NCI-H2196 treated with DMSO at 0.1 percent for 48 hours (cell line): ENCODE measurements around the gene MAGEA4.
"Not testable (repeated sequence)": the region's sequence is repeated elsewhere in the genome, so short reads cannot be mapped to it uniquely, and the experiment has no call there.

ENCODE experiments used
- DNase-seq: peaks from one replicate; lab custom pipeline; 2025; ENCODE audit not compliant: unreplicated experiment; lab: John Stamatoyannopoulos, UW

The MAGEA4 gene, protein sequence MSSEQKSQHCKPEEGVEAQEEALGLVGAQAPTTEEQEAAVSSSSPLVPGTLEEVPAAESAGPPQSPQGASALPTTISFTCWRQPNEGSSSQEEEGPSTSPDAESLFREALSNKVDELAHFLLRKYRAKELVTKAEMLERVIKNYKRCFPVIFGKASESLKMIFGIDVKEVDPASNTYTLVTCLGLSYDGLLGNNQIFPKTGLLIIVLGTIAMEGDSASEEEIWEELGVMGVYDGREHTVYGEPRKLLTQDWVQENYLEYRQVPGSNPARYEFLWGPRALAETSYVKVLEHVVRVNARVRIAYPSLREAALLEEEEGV

DNA sequence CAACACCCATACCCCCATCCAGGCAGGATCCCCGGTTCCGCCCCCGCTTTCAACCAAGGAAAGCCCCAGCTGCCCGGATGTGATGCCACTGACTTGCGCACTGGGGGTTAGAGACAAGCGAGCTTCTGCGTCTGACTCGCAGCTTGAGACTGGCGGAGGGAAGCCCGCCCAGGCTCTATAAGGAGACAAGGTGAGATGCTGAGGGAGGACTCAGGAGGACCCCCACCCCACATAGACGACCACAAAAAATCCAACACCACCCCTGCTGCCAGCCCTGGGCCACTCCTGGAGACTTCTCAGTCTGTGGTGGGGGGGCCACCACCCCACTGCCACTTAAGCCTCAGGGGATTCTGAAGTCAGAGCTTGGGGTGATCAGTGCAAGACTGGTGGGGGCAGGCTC, at the start of gene MAGEA4:
Gene MAGEA4, plus strand, starts transcription at position 110 of the 400 bp plus-strand sequence. CDS start 10,776 bp downstream, outside the sequence.
- DNase-seq: no peak

DNA sequence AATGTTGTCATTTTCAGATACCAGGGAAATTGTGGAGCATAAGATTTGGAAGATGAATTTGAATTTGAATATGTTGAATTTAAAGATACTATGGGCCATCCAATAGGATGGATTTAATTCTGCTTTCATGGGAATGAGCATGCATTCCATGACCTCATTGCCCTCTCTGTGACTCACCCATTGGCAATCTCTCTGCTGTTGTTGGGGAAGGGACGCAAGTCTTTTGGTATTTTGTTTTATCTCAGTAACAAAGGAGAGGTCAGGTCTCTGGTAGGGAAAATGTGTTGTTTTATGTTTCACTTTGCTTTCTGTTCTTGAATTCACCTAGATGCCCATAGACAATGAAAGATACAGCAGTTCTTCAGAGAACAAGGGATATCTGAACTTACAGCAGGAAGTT, 42.1 kb upstream of the MAGEA4 start:
- no peak for DNase-seq

DNA sequence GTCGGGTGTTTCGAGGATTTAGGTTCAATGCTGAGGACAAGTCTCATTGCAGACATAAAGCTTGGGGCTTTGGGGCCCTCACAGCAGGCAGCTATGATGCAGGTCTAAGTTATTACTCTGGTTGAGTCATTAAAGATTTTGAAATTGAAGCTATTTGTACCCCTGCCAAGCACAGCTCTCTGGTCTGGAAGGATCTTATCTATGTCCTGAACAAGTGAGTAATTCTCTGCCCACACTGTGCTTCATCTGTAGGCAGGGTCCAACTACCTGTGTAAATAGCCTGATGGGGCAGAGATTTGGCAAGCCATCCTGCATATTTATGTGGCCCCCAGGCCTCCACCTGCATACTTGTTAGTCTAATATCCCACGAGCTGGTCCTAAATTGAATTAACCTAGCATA, 41.4 kb upstream of the MAGEA4 start:
- DNase-seq: no peak

DNA sequence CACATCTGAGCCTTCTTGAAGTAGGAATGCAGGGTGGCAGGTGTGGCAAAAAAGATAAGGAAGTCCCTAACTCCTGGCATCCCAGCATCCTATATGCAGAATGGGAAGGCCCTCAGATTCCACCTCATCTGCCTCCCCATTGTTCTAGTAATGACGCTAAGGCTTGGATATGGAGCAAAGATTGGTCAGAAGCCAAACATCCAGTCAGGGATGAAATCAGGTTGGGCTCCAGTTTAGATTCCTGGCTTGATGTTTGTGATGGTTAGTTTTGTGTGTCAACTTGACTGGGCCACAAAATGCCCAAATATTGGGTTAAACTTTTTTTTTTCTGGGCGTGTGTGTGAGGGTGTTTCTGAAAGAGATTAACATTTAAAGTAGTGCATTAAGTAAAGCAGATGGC, 39.6 kb upstream of the MAGEA4 start:
- no peak for DNase-seq

DNA sequence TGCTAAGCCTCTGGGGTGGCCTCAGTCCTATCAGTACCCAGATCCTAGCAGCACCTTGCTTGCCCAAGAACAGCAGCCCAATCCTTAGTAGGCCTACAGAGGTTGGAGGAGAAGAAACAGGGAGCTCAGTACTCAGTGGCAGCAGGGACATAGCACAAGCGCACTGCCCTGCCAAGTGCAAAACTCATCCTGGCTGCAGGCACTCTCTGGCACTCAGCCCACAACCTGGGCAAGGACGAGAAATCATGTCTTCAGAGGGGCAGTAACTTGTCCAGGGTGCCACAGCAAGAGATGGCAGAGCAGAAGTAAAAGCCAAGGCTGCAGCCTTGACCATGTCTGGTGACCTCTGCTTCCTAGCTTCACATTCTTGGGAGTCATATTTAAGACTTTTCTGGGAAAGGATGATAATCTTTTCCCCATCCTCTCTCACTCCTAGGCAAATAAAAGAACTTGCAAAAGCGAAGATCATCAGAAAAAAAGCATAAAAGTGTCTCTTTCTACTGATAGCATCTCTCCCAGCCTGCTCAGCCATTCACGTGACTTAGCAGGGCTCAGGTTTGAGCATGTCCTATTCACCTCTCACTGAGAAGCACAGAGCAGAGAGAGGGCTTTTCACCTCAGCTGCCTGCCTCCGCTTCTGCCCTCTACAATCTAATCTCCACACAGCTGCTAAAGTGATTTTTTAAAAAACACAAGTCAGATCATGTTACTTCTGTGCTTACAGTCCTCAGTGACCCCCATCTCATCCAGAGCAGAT, 37.2 kb upstream of the MAGEA4 start:
- no peak for DNase-seq

DNA sequence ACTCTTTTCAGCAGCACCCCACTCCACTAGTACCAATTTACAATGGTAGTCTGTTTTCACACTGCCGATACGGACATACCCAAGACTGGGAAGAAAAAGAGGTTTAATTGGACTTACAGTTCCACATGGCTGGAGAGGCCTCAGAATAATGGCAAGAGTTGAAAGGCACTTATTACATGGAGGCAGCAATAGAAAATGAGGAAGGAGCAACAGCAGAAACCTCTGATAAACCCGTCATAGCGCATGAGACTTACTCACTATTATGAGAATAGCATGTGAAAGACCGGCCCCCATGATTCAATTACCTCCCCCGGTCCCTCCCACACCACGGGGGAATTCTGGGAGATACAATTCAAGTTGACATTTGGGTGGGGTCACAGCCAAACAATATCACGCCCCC, 34.1 kb upstream of the MAGEA4 start:
- no peak for DNase-seq

DNA sequence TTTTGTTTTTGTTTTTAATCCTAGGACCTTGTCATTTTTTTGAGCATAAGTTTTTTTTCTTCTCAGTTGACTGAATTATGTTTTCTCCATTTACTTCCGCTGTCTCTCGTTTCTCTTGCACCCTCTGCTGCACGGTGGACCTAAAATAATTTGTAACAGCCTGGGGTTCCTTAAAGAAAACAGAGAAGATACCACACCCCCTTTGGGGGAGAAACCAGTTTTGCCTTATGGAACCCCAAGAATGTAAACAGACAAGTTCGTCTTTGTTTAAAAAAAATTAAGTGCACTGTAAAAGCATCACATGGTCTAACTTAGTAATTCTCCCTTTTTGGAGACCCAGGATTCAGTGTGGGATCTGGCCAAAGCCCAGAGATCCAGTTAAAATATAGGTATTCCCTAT, 32.8 kb upstream of the MAGEA4 start:
- DNase-seq: no peak

DNA sequence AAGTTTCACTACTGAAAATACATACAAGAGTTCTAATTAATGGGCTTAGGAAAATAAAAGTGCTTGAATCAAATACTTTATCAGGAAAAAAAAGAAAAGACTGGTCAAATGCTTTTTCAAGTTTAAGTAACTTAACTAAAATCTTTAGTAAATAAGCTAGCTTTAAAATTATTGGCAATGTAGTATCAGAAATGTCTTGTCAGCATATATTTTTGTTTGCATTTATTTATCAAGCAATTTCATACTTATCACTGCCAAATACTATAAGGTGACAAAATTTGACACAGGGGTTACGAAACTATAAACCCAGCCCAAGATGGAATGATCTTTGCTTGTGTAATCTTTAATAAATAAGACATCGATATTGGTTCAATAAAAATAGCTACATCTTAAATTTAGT, 31.8 kb upstream of the MAGEA4 start:
- no peak for DNase-seq

DNA sequence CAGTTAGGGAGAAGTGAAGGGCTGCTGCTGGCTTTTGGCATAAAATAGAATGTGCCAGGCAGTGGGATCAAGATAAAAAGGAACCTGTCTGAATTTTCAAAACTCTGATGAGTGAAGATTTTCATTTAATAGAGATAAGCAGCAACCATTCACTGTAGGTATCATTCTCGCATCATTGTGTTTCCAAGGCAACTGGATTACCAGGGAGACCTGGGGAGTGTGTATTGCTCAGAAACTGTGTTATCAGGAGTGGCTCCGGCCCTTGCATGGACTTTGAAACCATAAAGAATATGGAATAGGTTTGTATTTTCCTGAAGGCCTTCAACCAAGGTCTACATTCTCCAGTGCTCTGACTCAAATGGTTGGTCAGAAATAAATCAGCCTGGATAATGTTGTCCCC, 23.3 kb upstream of the MAGEA4 start:
- DNase-seq: no peak

DNA sequence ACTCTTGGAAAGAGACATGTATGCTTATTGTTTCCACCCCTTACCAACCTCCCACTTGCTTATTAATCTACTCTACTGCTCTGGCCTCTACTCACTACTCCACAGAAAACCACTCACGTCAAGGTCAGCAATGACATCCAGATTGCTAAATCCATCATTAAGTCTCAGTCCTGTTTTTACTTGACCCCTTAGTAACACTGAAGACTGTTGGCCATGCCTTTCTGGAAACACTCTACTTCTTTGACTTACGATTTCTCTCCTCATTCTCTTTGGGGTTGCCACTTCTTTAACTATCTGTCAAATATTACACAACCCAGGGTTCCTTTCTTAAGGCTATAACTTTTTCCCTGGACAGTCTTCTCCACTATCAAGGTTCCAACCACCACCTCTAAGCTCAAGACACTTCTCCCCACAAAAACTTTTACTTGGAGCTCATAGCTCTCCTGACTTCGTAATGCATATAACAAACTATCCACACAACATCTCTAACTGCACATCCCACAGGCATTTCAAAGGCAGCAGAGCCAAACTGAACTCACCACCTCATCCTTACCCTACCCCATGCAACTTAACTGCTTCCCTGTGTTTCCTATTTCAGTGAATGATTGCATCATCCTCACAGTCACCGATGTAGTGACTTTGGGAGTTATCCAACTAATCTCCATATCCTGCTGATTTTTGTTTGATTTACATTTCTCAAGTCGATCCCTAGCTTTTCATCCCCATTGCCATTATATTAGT, 15.8 kb upstream of the MAGEA4 start:
- DNase-seq: no peak

DNA sequence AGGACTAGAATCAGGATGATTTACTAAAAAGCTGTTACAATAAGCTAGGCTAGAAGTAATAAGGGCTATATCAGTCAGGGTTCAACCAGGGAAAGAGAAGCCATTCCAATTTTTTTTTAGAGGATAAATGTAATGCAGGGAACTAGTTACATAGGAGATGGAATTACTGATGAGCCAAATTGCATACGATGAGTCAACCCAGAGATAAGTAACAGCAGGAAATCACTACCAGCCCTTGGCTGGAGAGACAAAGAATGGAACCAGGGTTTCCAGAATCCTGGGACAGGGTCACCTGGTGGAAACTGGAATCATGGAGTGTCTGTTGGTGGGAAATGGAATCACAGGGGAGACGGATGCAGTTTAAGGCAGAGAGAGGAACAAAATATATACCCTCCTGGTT, 13.1 kb upstream of the MAGEA4 start:
- no peak for DNase-seq

DNA sequence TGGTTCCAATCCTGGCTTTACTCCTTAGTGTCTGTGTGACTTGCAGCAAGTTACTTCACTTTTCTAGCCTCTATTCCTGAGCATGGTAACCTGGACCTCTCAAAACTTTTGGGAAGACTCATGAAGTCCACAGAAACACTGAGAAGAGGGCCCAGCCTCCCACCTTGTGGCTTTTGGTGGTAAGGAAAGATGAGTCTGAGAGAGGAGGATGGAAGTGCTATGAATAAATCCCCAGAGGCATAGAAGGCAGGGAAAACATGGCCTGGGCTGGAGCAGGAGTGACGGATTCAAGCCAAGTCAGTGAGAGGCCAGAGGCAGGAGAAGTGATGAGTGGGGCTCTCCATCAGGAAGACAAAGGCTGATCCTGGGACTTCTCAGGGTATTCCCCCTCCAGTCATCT, 10.9 kb upstream of the MAGEA4 start:
- DNase-seq: no peak

DNA sequence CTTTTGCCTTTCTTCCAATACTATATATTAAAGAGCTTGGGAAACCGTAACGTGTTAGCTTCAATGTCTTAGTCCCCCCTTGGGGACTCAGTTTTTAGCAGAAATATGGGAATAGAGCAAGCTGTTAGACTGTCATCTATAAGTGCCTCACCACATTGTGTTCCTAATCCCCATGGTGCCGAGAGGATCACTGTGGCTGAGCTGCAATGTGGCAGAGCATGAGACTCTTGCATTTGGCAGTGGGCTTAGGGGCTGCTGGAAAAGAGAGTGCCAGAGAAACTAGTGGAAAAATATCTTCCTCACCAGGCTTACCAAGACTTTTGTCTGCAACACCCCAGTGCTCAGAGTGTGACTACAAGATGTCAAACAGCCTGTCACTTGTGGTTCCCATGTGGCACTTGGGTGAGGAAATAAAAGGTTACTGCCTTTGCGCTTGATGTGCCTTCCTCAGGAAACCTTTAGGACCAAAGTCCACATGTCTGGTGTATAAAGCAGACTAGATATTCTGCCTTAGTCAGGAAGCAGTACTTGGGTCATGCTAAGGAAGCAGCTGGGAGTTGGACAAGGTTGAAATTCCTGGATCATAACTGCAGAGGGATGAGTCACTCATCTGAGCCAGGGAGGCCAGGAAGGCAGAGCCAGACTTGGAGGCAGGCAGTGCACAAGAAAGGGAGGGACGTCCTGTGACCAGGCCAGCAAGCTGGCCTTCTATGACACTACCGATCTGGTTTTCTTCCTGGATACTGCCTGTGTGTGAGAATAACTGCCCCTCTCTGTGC, 9.7 kb upstream of the MAGEA4 start:
- DNase-seq: no peak

DNA sequence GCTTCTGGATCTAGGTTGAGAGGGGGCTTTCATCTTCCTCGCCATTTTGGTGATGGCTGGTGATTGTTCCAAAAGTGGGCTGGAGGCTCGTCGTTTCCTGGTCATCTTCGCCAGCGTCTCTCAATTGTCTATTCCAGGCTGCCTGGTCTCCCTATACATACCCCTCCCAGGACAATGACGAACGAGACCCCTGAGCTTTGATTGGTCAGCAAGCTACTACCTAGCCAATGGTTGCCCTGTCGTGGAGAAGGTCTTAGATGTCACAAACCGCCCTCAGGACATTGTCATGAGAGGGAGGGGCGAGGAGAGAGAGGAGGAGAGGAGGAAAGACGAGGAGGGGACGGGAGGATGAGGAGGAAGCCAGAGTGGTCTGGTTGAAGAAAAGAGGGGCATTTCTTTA, 7.7 kb upstream of the MAGEA4 start:
- DNase-seq: no peak

DNA sequence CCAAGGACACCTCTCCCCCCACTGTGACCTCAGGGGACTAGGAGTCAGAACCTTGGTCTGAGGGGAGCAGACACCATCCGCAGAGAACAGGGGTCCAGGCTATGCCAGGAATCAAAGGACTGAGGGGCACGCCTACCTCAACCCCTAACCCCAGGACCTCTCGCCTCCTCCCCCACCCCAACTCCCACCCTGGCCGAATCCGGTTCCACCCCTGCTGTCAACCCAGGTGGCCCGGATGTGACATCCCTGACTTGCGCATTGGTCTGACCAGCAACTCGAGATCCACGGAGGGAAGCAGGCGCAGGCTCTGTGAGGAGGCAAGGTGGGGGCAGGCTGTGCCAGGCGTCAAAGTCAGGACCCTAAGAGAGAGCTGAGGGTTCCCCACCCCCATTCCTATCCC, 468 bp upstream of the MAGEA4 start:
- no peak for DNase-seq

DNA sequence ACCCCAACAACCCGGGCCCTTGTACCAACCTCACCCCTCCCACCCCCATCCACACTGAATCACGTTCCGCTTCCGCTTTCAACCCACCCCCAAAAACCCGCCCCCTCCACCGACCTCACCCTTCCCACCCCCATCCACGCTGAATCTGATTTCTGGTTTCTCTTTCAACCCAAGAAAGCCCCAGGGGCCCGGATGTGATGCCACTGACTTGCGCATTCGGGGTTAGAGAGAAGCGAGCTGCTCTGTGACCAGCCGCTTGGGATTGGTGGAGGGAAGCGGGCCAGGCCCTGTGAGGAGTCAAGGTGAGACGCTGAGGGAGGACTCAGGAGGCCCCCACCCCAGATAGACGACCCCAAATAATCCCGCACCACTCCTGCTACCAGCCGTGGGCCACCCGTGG, 6.0 kb downstream of the MAGEA4 start:
- DNase-seq: not testable (repeated sequence)

DNA sequence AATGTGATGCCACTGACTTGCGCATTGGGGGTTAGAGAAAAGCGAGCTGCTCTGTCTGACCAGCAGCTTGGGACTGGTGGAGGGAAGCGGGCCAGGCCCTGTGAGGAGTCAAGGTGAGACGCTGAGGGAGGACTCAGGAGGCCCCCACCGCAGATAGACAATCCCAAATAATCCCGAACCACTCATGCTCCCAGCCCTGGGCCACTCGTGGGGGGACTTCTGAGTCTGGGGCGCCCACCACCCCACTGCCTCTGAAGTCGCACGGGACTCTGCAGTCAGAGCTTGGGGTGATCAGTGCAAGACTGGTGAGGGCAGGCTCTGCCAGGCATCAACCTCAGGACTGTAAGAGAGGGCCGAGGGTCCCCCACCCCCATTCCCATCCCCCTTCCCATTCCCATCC, 6.9 kb downstream of the MAGEA4 start:
- DNase-seq: no peak

DNA sequence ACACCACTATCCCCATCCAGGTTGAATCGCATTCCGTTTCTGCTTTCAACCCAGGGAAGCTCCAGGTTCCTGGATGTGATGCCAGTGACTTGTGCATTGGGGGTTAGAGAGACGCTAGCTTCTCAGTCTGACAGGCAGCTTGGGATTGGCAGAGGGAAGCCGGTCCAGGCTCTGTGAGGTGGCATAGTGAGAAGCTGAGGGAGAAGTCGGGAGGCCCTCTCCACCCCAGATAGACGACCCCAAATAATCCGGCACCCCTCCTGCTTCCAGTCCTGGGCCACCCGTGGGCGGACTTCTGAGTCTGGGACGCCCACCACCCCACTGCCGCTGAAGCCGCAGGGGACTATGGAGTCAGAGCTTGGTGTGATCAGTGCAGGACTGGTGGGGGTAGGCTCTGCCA, 7.4 kb downstream of the MAGEA4 start:
- DNase-seq: no peak

DNA sequence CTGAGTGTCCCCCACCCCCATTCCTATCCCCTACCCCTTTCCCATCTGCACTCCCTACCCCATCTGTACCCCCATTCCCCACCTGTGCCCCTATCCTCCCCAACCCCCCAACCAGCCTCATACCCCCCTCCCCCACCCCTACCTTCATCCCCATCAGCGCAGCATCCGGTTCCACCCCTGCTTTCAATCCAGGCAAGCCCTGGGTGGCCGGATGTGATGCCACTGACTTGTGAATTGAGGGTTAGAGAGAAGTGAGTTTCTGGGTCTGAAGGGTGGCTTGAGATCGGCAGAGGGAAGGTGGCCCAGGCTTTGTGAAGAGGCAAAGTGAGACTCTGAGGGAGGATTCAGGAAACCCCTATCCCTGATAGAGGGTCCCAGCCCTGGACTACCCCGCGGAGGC, 7.8 kb downstream of the MAGEA4 start:
- DNase-seq: no peak

DNA sequence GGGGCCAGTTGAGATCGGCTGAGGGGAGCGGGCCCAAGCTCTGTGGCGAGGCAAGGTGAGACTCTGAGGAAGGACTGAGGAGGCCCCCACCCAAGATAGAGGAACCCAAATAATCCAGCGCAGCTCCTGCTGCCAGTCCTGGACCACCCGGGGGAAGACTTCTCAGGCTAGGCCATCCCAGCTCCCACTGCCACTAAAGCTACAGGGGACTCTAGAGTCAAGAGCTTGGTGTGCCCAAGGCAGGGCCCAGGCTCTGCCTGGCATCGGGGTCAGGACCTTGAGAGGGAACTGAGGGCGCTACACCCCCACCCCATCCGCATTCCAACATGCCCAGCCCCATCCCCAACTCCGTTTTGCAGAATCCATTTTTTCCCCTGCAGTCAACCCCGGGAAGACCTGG, 8.6 kb downstream of the MAGEA4 start:
- no peak for DNase-seq

DNA sequence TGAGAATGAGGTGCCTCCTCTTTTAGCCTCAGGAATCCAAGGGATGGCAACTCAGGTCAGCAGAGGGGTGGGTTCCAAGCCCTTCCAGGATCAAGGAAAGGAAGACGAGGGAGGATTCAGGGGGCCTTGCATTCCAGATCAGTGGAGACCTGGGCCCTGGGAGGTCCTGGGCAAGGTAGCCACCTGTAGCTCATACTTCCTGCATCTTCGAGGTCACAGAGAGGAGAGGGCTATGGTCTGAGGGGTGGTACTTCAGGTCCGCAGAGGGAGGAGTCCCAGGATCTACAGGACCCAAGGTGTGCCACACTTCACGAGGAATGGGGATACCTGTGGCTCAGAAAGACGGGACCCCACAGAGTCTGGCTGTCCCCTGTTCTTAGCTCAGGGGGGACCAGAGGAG, 9.2 kb downstream of the MAGEA4 start:
- DNase-seq: no peak
